22Rv1 (cell line): Measurements from ENCODE around the gene ICAM1.

ENCODE experiments used
- ZFX ChIP-seq: fragments of 450-650 bp; IDR thresholded peaks from 2 replicates; pipeline ENCODE4 v1.6.1; 2017; ENCODE audit warnings: antibody characterized with exemption, borderline replicate concordance
- TF ChIP-seq, protein P1 (sequence below): fragments of 450-650 bp; IDR thresholded peaks from 2 replicates; pipeline ENCODE4 v1.5.1; 2017; ENCODE audit warnings: mild to moderate bottlenecking

DNA sequence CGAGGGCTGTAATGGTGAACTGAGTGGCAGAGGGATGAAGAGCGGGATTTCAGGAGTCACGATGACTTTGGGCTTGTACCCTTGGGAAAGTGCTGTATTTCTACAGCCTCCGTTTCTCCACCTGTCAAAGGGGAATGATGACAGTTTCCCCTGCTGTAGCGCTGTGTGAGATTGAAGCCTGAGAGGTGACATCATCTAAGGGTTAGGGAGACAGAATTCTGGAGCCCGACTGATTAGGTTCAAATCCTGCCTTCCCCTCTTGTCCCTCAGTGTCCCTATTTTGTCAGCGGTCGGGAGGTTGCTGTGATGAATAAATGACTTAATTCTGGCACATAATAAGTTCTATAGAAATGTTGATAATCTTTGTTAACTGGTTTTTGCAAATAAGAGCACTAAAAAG lies 18.2 kb upstream of the ICAM1 start:
- TF ChIP-seq, protein P1, sequence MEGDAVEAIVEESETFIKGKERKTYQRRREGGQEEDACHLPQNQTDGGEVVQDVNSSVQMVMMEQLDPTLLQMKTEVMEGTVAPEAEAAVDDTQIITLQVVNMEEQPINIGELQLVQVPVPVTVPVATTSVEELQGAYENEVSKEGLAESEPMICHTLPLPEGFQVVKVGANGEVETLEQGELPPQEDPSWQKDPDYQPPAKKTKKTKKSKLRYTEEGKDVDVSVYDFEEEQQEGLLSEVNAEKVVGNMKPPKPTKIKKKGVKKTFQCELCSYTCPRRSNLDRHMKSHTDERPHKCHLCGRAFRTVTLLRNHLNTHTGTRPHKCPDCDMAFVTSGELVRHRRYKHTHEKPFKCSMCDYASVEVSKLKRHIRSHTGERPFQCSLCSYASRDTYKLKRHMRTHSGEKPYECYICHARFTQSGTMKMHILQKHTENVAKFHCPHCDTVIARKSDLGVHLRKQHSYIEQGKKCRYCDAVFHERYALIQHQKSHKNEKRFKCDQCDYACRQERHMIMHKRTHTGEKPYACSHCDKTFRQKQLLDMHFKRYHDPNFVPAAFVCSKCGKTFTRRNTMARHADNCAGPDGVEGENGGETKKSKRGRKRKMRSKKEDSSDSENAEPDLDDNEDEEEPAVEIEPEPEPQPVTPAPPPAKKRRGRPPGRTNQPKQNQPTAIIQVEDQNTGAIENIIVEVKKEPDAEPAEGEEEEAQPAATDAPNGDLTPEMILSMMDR: no peak
- TF ChIP-seq ZFX: no peak
